Mesenchymal stem cell (in vitro differentiated cells and primary cell): ENCODE data around the gene S100A14.

Source experiments
- DNase-seq: peaks from one replicate; pipeline ENCODE4 v3.0.0-alpha.2; 2013
- H2AFZ ChIP-seq: one replicate; pipeline ENCODE4 v1.6.1; 2013; ENCODE audit warnings: low read depth, mild to moderate bottlenecking, control low read depth, inconsistent platforms, low read length, moderate library complexity
- H2AK5ac ChIP-seq: 2 replicates; pipeline ENCODE4 v1.6.1; 2013; ENCODE audit warnings: low read length, moderate library complexity, mild to moderate bottlenecking, inconsistent platforms; ENCODE audit not compliant: severe bottlenecking
- H2BK120ac ChIP-seq: one replicate; pipeline ENCODE4 v1.6.1; 2013; ENCODE audit warnings: low read depth, mild to moderate bottlenecking, inconsistent platforms, low read length, moderate library complexity
- H2BK12ac ChIP-seq, 2 experiments: one replicate each; pipeline ENCODE4 v1.6.1; 2013; ENCODE audit warnings: inconsistent platforms in 2 of 2, low read length in 2 of 2, mild to moderate bottlenecking in 2 of 2, moderate library complexity in 2 of 2, control low read depth in 1 of 2
- H2BK15ac ChIP-seq: one replicate; pipeline ENCODE4 v1.6.1; 2013; ENCODE audit warnings: mild to moderate bottlenecking, low read depth, inconsistent platforms; ENCODE audit not compliant: poor library complexity, severe bottlenecking
- H2BK5ac ChIP-seq: 2 replicates; pipeline ENCODE4 v1.6.1; 2013; ENCODE audit warnings: low read depth, mild to moderate bottlenecking, low read length, control low read depth, inconsistent platforms; ENCODE audit not compliant: poor library complexity, severe bottlenecking
- H3K14ac ChIP-seq, 2 experiments: one replicate each; pipeline ENCODE4 v1.6.1; 2013; ENCODE audit warnings: inconsistent platforms in 2 of 2, low read length in 2 of 2, control low read depth in 1 of 2, mild to moderate bottlenecking in 1 of 2, moderate library complexity in 1 of 2
- H3K18ac ChIP-seq, 2 experiments: one replicate each; pipeline ENCODE4 v1.6.1; 2013; ENCODE audit warnings: inconsistent platforms in 2 of 2, low read length in 2 of 2, control low read depth in 1 of 2, low read depth in 1 of 2, mild to moderate bottlenecking in 1 of 2
- H3K23ac ChIP-seq, 2 experiments: one replicate each; pipeline ENCODE4 v1.6.1; 2013; ENCODE audit warnings: inconsistent platforms in 2 of 2, low read length in 2 of 2, mild to moderate bottlenecking in 2 of 2, moderate library complexity in 2 of 2, control low read depth in 1 of 2
- H3K27ac ChIP-seq: 2 replicates; pipeline ENCODE4 v1.5.1; 2013; ENCODE audit warnings: mild to moderate bottlenecking, moderate library complexity, low read length, control low read depth, inconsistent platforms; ENCODE audit not compliant: poor library complexity, severe bottlenecking
- H3K27me3 ChIP-seq, 2 experiments: 2 replicates each; pipeline versions ENCODE4 v1.6.1 to v1.7.0; 2013; ENCODE audit warnings: low read length in 2 of 2, mild to moderate bottlenecking in 2 of 2, moderate library complexity in 2 of 2, control low read depth in 1 of 2, inconsistent platforms in 1 of 2; ENCODE audit not compliant: control insufficient read depth in 1 of 2, insufficient read depth in 1 of 2
- H3K36me3 ChIP-seq, 2 experiments: 2 replicates each; pipeline versions ENCODE4 v1.6.1 to v1.7.0; 2013; ENCODE audit warnings: low read length in 2 of 2, control low read depth in 1 of 2, inconsistent platforms in 1 of 2, low read depth in 1 of 2, mild to moderate bottlenecking in 1 of 2; ENCODE audit not compliant: insufficient read depth in 2 of 2, control insufficient read depth in 1 of 2
- H3K4ac ChIP-seq, 2 experiments: one replicate each; pipeline ENCODE4 v1.6.1; 2013; ENCODE audit warnings: inconsistent platforms in 2 of 2, low read length in 2 of 2, mild to moderate bottlenecking in 2 of 2, moderate library complexity in 2 of 2, control low read depth in 1 of 2, low read depth in 1 of 2
- H3K4me1 ChIP-seq: 2 replicates; pipeline ENCODE4 v1.6.1; 2013; ENCODE audit warnings: low read depth, low read length, control low read depth; ENCODE audit not compliant: control insufficient read depth, insufficient read depth
- H3K4me2 ChIP-seq: 2 replicates; pipeline ENCODE4 v1.6.1; 2013; ENCODE audit warnings: low read length, mild to moderate bottlenecking, inconsistent platforms; ENCODE audit not compliant: poor library complexity, severe bottlenecking
- H3K4me3 ChIP-seq, 2 experiments: 2 replicates each; pipeline versions ENCODE4 v1.5.1 to v1.7.0; 2013; ENCODE audit warnings: low read length in 2 of 2, mild to moderate bottlenecking in 2 of 2, control low read depth in 1 of 2, low read depth in 1 of 2; ENCODE audit not compliant: insufficient read depth in 1 of 2
- H3K79me1 ChIP-seq: replicated peaks from 2 replicates; pipeline ENCODE4 v1.6.1; 2013; ENCODE audit warnings: mild to moderate bottlenecking, control low read depth, low read length, inconsistent platforms; ENCODE audit not compliant: poor library complexity, severe bottlenecking
- H3K9ac ChIP-seq: 2 replicates; pipeline ENCODE4 v1.7.0; 2013; ENCODE audit warnings: mild to moderate bottlenecking, low read length, moderate library complexity
- H3K9me3 ChIP-seq: 2 replicates; pipeline ENCODE4 v1.7.0; 2013; ENCODE audit warnings: mild to moderate bottlenecking, low read length; ENCODE audit not compliant: control insufficient read depth
- H4K8ac ChIP-seq: one replicate; pipeline ENCODE4 v1.6.1; 2013; ENCODE audit warnings: inconsistent platforms, mild to moderate bottlenecking, low read length, moderate library complexity
- H4K91ac ChIP-seq: one replicate; pipeline ENCODE4 v1.6.1; 2013; ENCODE audit warnings: mild to moderate bottlenecking, low read length, inconsistent platforms
- WGBS: methylation state at CpG from one replicate; pipeline ENCODE4 v1.1.7; 2013; ENCODE audit warnings: mixed read lengths; 5-methylcytosine and 5-hydroxymethylcytosine counted together

Gene S100A14

GRCh38 chr1:153648000-153648643, 32.0 kb upstream of the S100A14 start:
- Histone ChIP-seq H2BK120ac (no peak overlapping the region), H3K27me3 (no peaks in the 10 kb centered on the region), H3K27ac (no peak overlapping the region), H3K4me3 (no peak overlapping the region), H2AFZ (no peak overlapping the region), H4K91ac (no peak overlapping the region), H3K9me3 (no peaks in the 10 kb centered on the region), H3K79me1 (peaks cover 13% of the 10 kb centered on the region), H3K4ac (no peak overlapping the region), H2BK5ac (no peak overlapping the region), H3K4me1 (peaks cover 10% of the 10 kb centered on the region), H3K18ac (no peak overlapping the region), H4K8ac (peak overlapping the region; percentile 77), H3K14ac (no peak overlapping the region), H3K4me2 (no peak overlapping the region), H2AK5ac (peak overlapping the region; percentile 5), H3K23ac (no peak overlapping the region), H3K36me3 (peaks cover 26 to 43% of the 10 kb centered on the region in 2 experiments), H2BK15ac (no peak overlapping the region), H2BK12ac (peak overlapping the region in 1 of 2 experiments; percentile 49), H3K9ac (no peak overlapping the region)
- 93% methylated on average over 10 of the region's 10 CpGs for WGBS
- DNase-seq = no peak

- Histone ChIP-seq H3K14ac (no peak overlapping the region), H2AK5ac (no peak overlapping the region)
- 69% methylated on average over 2 of the region's 2 CpGs for WGBS
Measured at GRCh38 chr1:153647346-153647714, 31.2 kb upstream of the S100A14 start.

GRCh38 chr1:153646672-153647345, 30.7 kb upstream of the S100A14 start:
- Histone ChIP-seq H3K18ac (no peak overlapping the region), H3K4ac (no peak overlapping the region), H3K23ac (no peak overlapping the region), H3K14ac (no peak overlapping the region), H3K9me3 (no peaks in the 10 kb centered on the region), H3K4me1 (peaks cover 10% of the 10 kb centered on the region), H2BK120ac (no peak overlapping the region), H2AK5ac (no peak overlapping the region), H2BK15ac (no peak overlapping the region), H4K91ac (no peak overlapping the region), H3K36me3 (peaks cover 34 to 56% of the 10 kb centered on the region in 2 experiments), H2BK12ac (no peak overlapping the region), H3K79me1 (peaks cover 20% of the 10 kb centered on the region), H4K8ac (no peak overlapping the region), H2BK5ac (no peak overlapping the region), H3K9ac (no peak overlapping the region), H3K27me3 (no peaks in the 10 kb centered on the region), H3K27ac (no peak overlapping the region), H2AFZ (no peak overlapping the region), H3K4me3 (no peak overlapping the region), H3K4me2 (no peak overlapping the region)
- no peak for DNase-seq
- 94% methylated on average over 3 of the region's 5 CpGs for WGBS

More at GRCh38 chr1:153647346-153647714, 31.2 kb upstream of the S100A14 start:
- Histone ChIP-seq H3K9me3 (no peaks in the 10 kb centered on the region), H3K4ac (no peak overlapping the region), H3K9ac (no peak overlapping the region), H2BK5ac (no peak overlapping the region), H4K8ac (no peak overlapping the region), H3K4me1 (peaks cover 10% of the 10 kb centered on the region), H3K79me1 (peaks cover 15% of the 10 kb centered on the region), H2AFZ (no peak overlapping the region), H3K18ac (peak overlapping the region in 1 of 2 experiments; percentile 5), H2BK12ac (no peak overlapping the region), H3K4me3 (no peak overlapping the region), H4K91ac (no peak overlapping the region), H2BK15ac (no peak overlapping the region), H3K23ac (no peak overlapping the region), H3K4me2 (no peak overlapping the region), H3K27me3 (no peaks in the 10 kb centered on the region), H3K36me3 (peaks cover 29 to 51% of the 10 kb centered on the region in 2 experiments), H2BK120ac (no peak overlapping the region), H3K27ac (no peak overlapping the region)
- DNase-seq = no peak

GRCh38 chr1:153643816-153644215, 27.7 kb upstream of the S100A14 start:
- H3K36me3 ChIP-seq = peaks cover 46 to 86% of the 10 kb centered on the region in 2 experiments
- DNase-seq = no peak
- no peak overlapping the region for H2BK12ac ChIP-seq
- no peak overlapping the region for H2BK5ac ChIP-seq
- peak overlapping the region; percentile 5 for H3K9ac ChIP-seq
- no peak overlapping the region for H3K18ac ChIP-seq
- H2BK15ac ChIP-seq = no peak overlapping the region
- peaks cover 24% of the 10 kb centered on the region for H3K79me1 ChIP-seq
- H3K9me3 ChIP-seq = no peaks in the 10 kb centered on the region
- H4K8ac ChIP-seq = no peak overlapping the region
- no peak overlapping the region for H3K4ac ChIP-seq
- no peak overlapping the region for H3K14ac ChIP-seq
- H3K27me3 ChIP-seq = no peaks in the 10 kb centered on the region
- peaks cover 4% of the 10 kb centered on the region for H3K4me1 ChIP-seq
- no peak overlapping the region for H3K23ac ChIP-seq
- no peak overlapping the region for H2BK120ac ChIP-seq
- no peak overlapping the region for H4K91ac ChIP-seq
- no peak overlapping the region for H2AK5ac ChIP-seq
- no peak overlapping the region for H3K4me2 ChIP-seq
- H3K4me3 ChIP-seq = no peak overlapping the region
- no peak overlapping the region for H2AFZ ChIP-seq
- H3K27ac ChIP-seq = no peak overlapping the region
